HG03064 (cell line): ENCODE measurements around the gene NAMPT.
"Not testable (repeated sequence)": the region's sequence is repeated elsewhere in the genome, so short reads cannot be mapped to it uniquely, and the experiment has no call there.

Experiments used
- ATAC-seq: cut with Tn5 transposase; IDR thresholded peaks from one replicate; pipeline ENCODE4 v1.9.1; 2021; ENCODE audit warnings: low read depth; ENCODE audit not compliant: unreplicated experiment

Gene NAMPT

GRCh38 chr7:106238830-106239229, 46.0 kb downstream of the NAMPT start:
- ATAC-seq = no peak

GRCh38 chr7:106236065-106236464, 48.7 kb downstream of the NAMPT start:
- ATAC-seq = no peak

GRCh38 chr7:106234425-106234824, 50.4 kb downstream of the NAMPT start:
- ATAC-seq = no peak

- no peak for ATAC-seq
These were observed 52.8 kb downstream of the NAMPT start for GRCh38 chr7:106231856-106232490.

GRCh38 chr7:106225856-106226255, 58.9 kb downstream of the NAMPT start:
- ATAC-seq = no peak

GRCh38 chr7:106224797-106225196, 60.0 kb downstream of the NAMPT start:
- no peak for ATAC-seq

- ATAC-seq = no peak
These were observed 61.6 kb downstream of the NAMPT start for GRCh38 chr7:106223156-106223555.

- no peak for ATAC-seq
These were observed 62.2 kb downstream of the NAMPT start for GRCh38 chr7:106222545-106222944.

GRCh38 chr7:106220307-106220706, 64.5 kb downstream of the NAMPT start:
- no peak for ATAC-seq

- no peak for ATAC-seq
These were observed 65.6 kb downstream of the NAMPT start for GRCh38 chr7:106219170-106219569.

- ATAC-seq = no peak
These were observed 66.2 kb downstream of the NAMPT start for GRCh38 chr7:106218546-106218945.

GRCh38 chr7:106216923-106217542, 67.8 kb downstream of the NAMPT start:
- no peak for ATAC-seq

GRCh38 chr7:106216517-106216922, 68.3 kb downstream of the NAMPT start:
- ATAC-seq = no peak

GRCh38 chr7:106215868-106216516, 68.8 kb downstream of the NAMPT start:
- no peak for ATAC-seq

GRCh38 chr7:106208944-106209343, 75.8 kb downstream of the NAMPT start:
- ATAC-seq = not testable (repeated sequence)

GRCh38 chr7:106206826-106207541, 77.8 kb downstream of the NAMPT start:
- no peak for ATAC-seq

- ATAC-seq = no peak
These were observed 79.1 kb downstream of the NAMPT start for GRCh38 chr7:106205621-106206222.

- ATAC-seq = no peak
These were observed 81.3 kb downstream of the NAMPT start for GRCh38 chr7:106203473-106203872.

- ATAC-seq = no peak
These were observed 83.6 kb downstream of the NAMPT start for GRCh38 chr7:106201164-106201563.

- no peak for ATAC-seq
These were observed 84.9 kb downstream of the NAMPT start for GRCh38 chr7:106199813-106200364.

- ATAC-seq = no peak
These were observed 85.8 kb downstream of the NAMPT start for GRCh38 chr7:106199024-106199423.
